ENCODE measurements around the gene MED12. TPM values are rescaled to one million over a fixed set of nuclear protein-coding genes. Genes with fewer than 3 reads are reported as not detected.
A peak's percentile ranks its signal among the peaks of the same experiment; 100 is the strongest.

Gene MED12
- total RNA-seq, 1 donor from 2014 or later, result 76.3 TPM

DNA sequence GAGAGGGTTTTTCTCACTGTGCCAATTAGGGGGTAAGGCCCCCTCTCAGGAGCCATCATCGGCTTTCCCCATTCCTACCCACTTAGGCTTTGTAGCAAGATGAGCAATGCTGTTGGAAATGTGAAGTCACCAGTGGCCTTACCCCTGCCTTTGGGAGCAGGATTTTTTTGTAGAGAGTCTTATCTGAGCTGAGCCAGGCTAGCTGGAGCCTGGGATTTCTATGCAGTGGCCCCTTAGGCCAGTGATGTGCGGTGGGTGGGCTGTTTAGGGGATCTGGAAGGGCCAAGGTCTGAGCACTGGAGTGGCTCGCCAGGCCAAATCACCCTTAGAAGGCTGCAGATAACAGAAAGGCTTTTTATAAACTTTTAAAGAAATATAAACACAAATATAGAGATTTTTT lies 16.1 kb upstream of the MED12 start:
- Mint-ChIP-seq H3K4me3 (peak overlapping the region; percentile 75), H3K36me3 (ENCODE audit: low read depth) (peaks cover 5% of the 10 kb centered on the region), H3K4me1 (peaks cover 58% of the 10 kb centered on the region), H3K27me3 (ENCODE audit: low read depth) (peaks cover 28% of the 10 kb centered on the region), H3K9me3 (peaks cover 4% of the 10 kb centered on the region), H3K27ac (ENCODE audit: unreplicated experiment) (no peak overlapping the region)
- DNase-seq (ENCODE audit: low read depth, low spot score), result no peak
- TF ChIP-seq, protein P1, sequence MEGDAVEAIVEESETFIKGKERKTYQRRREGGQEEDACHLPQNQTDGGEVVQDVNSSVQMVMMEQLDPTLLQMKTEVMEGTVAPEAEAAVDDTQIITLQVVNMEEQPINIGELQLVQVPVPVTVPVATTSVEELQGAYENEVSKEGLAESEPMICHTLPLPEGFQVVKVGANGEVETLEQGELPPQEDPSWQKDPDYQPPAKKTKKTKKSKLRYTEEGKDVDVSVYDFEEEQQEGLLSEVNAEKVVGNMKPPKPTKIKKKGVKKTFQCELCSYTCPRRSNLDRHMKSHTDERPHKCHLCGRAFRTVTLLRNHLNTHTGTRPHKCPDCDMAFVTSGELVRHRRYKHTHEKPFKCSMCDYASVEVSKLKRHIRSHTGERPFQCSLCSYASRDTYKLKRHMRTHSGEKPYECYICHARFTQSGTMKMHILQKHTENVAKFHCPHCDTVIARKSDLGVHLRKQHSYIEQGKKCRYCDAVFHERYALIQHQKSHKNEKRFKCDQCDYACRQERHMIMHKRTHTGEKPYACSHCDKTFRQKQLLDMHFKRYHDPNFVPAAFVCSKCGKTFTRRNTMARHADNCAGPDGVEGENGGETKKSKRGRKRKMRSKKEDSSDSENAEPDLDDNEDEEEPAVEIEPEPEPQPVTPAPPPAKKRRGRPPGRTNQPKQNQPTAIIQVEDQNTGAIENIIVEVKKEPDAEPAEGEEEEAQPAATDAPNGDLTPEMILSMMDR (conservative IDR thresholded peaks at IDR 0.05), result no peak

DNA sequence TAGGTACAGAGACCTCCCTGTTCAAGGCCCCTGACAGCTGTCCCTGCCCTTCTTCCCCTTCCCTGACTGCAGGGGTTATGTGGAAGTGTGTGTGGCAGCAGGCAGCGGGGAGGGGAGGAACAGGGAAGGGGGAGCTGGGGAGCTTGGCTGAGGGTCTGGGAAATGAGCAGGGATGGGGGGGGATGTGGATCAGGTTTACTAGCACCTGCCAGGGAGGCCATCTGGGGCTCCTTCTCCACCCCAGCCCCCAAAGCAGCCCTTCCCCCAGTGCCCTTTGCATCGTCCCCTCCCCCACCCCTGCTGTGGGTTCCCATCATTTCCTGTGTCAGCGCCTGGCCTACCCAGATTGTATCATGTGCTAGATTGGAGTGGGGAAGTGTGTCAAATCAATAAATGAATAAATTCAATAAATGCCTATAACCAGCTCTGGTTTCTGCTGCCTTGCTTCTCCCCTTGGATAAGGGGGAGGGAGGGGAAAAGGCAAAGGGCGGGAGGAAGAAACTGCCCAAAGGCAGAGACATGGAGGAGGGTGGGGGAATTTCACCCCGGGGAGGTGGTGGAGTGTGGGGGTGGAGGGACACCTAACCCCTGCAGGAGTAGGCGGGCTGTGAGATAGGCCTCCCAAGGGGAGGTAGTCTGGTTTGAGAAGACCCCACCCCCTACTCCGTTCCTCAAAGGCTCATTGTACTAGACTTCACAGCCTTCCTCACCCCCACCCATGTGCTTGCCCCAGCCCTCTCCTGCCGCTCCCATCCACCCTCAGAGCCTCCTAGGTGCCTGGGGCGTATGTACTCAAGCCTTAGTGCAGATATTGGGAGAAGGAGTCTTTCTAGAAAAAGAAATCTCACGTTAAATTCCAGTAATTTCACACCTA lies 15.0 kb upstream of the MED12 start:
- peak; percentile 31 for DNase-seq (ENCODE audit: low read depth, low spot score)

DNA sequence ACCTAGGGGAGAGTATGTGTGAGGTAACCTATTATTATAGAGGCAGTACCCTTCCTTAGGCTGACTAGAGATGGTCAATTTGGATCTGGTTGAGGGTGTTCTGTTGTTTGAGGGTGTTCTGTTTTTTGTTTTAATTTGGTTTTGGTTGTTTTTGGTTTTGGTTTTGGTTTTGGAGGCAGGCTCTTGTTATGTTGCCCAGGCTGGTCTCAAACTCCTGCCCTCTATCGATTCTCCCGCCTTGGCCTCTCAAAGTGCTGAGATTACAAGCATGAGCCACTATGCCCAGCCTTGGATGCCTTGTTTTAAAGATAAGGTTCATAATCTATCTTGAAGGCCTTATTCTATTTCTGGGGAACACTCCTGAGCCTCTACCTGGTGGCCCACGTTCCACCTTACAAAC lies 12.8 kb upstream of the MED12 start:
- TF ChIP-seq, protein P1 (conservative IDR thresholded peaks at IDR 0.05), result no peak
- peaks cover 4% of the 10 kb centered on the region for H3K9me3 Mint-ChIP-seq
- DNase-seq (ENCODE audit: low read depth, low spot score), result no peak
- H3K27ac Mint-ChIP-seq (ENCODE audit: unreplicated experiment), result no peak overlapping the region
- peaks cover 3% of the 10 kb centered on the region for H3K27me3 Mint-ChIP-seq (ENCODE audit: low read depth)
- no peak overlapping the region for H3K4me3 Mint-ChIP-seq
- H3K4me1 Mint-ChIP-seq, result peaks cover 52% of the 10 kb centered on the region
- H3K36me3 Mint-ChIP-seq (ENCODE audit: low read depth), result peaks cover 2% of the 10 kb centered on the region

More for the DNA sequence above, 15.0 kb upstream of the MED12 start:
- Mint-ChIP-seq H3K4me1 (peaks cover 64% of the 10 kb centered on the region), H3K36me3 (ENCODE audit: low read depth) (peaks cover 5% of the 10 kb centered on the region), H3K4me3 (peak overlapping the region; percentile 82), H3K27ac (ENCODE audit: unreplicated experiment) (peak overlapping the region; percentile 89), H3K27me3 (ENCODE audit: low read depth) (peaks cover 20% of the 10 kb centered on the region), H3K9me3 (peaks cover 4% of the 10 kb centered on the region)
- TF ChIP-seq, protein P1 (conservative IDR thresholded peaks at IDR 0.05), result no peak

DNA sequence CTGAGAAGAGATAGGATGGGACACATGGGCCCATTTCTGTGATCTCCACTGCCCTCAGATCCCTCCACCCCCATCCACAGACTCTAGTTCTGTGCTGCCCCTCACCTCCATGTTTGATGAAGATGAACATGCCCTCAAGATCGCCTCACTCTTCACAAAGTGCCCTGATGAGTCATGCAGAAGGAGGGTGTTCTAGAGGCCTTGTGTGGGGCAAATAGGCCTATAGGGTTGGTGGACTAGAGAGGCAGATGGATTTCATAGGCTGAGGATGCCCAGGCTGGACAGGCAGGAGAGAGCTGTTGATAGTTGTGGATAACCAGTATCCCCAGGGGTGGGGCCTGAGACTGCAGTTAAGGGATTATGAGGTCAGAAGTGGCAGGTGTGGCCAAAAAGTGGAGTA lies 12.0 kb upstream of the MED12 start, which contains the start of gene CXorf65:
CXorf65 (minus strand) TSS at position 314 of the 400 bp plus-strand sequence; CDS start at position 130, 184 bp downstream.
- peaks cover 52% of the 10 kb centered on the region for H3K4me1 Mint-ChIP-seq
- H3K27ac Mint-ChIP-seq (ENCODE audit: unreplicated experiment), result peak within 1 kb of the TSS; percentile 86
- peaks cover 4% of the 10 kb centered on the region for H3K9me3 Mint-ChIP-seq

DNA sequence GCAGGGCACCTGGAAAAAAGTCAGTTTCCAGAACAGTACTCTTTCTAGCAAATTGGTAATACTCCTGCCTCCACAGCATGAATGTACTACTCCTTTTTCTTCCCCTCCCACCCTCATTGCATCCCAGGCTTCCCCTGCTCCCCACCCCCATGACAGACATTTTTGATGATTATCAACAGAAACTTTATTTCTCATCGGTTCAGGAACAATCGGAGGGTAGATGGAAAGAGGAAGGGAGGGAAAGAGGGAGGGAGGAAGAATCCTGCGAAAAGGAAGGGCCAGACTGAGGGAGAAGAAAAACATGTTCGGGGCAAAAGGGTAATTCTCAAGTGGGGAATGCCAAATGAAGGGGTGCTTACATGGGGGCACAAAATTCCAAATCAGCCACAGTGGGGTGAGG lies 11.2 kb upstream of the MED12 start:
- Mint-ChIP-seq H3K36me3 (ENCODE audit: low read depth) (peaks cover 2% of the 10 kb centered on the region), H3K4me3 (peak overlapping the region; percentile 44), H3K27ac (ENCODE audit: unreplicated experiment) (no peak overlapping the region), H3K9me3 (peaks cover 6% of the 10 kb centered on the region), H3K4me1 (peaks cover 52% of the 10 kb centered on the region), H3K27me3 (ENCODE audit: low read depth) (no peaks in the 10 kb centered on the region)
- no peak for DNase-seq (ENCODE audit: low read depth, low spot score)
- TF ChIP-seq, protein P1 (conservative IDR thresholded peaks at IDR 0.05), result no peak

More for the DNA sequence above, 12.0 kb upstream of the MED12 start, which contains the start of gene CXorf65:
- Mint-ChIP-seq H3K27me3 (ENCODE audit: low read depth) (no peaks in the 10 kb centered on the region), H3K4me3 (peak within 1 kb of the TSS; percentile 44), H3K36me3 (ENCODE audit: low read depth) (peaks cover 2% of the 10 kb centered on the region)
- DNase-seq (ENCODE audit: low read depth, low spot score), result no peak
- TF ChIP-seq, protein P1 (conservative IDR thresholded peaks at IDR 0.05), result no peak
